ENCODE measurements around the gene ADCY1.

DNA sequence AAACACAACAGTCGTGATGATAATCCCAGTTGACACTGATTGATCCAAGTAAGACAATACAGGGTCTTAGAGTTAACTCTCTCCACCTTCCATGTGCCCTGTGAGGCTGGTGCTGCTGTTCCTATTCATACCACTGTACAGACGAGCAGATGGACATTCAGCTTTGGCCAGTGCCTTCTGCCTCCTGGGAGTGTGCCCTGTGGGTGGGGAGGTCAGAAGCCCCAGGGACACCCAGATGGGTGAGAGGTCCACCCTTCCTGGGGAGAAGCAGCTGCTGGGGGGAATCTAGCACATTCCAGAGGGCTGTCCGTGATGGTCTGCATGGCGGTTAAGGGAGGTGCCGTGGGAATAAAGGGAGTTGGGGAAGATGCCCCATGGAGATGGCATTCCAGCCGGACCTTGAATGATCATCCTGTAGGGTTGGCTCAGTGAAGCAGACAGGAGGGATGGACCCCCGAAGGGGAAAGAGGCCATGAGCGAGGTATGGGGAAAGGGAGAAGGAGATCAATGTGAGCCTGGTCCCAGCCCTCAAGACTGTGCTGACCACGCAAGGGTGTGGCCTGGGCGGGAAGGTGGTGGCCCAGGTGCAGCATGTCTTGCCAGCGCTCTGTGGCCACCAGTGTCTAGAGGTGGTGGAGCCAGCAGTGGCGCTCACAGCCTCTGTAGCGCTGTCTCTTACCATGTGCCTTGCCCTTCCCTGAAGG is 74.0 kb downstream of the ADCY1 start:
- TF ChIP-seq, protein P1, sequence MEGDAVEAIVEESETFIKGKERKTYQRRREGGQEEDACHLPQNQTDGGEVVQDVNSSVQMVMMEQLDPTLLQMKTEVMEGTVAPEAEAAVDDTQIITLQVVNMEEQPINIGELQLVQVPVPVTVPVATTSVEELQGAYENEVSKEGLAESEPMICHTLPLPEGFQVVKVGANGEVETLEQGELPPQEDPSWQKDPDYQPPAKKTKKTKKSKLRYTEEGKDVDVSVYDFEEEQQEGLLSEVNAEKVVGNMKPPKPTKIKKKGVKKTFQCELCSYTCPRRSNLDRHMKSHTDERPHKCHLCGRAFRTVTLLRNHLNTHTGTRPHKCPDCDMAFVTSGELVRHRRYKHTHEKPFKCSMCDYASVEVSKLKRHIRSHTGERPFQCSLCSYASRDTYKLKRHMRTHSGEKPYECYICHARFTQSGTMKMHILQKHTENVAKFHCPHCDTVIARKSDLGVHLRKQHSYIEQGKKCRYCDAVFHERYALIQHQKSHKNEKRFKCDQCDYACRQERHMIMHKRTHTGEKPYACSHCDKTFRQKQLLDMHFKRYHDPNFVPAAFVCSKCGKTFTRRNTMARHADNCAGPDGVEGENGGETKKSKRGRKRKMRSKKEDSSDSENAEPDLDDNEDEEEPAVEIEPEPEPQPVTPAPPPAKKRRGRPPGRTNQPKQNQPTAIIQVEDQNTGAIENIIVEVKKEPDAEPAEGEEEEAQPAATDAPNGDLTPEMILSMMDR (conservative IDR thresholded peaks at IDR 0.05 in 1 of 2, IDR thresholded peaks at IDR 0.05 in 1 of 2; ENCODE audit: extremely low read depth in 1 of 2, insufficient read depth in 1 of 2, low read depth in 1 of 2, low read length in 2 of 2), result no peak
- no peak for TF ChIP-seq EZH2 (IDR thresholded peaks at IDR 0.05; ENCODE audit: borderline replicate concordance, low read length)
